NCI-H1417 (cell line): Measurements from ENCODE around the gene FEZF1.

Source experiments
- DNase-seq, 3 experiments: peaks; one replicate each; lab custom pipeline; 2025; lab: John Stamatoyannopoulos, UW

FEZF1 gene

DNA sequence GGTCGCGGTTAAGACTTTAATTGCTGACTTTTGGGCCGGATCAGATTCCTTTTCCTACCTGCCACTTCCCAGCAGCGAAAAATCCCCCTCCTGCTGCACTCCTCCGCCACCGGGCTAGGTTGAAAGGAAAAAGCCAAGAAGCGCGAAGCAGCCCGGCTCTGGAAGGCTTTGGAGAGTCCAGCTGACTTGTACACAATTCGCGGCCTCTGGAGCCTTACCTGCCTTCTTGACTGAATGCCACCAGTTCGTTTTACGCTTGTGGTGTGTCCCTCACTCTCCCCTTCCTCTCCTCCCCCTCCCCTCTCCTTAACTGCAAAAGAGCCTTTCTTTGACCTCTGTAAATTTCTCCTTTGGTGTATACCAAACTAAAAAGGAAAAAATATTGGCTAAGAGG lies 2.7 kb upstream of the FEZF1 start:
- DNase-seq, result no peak

DNA sequence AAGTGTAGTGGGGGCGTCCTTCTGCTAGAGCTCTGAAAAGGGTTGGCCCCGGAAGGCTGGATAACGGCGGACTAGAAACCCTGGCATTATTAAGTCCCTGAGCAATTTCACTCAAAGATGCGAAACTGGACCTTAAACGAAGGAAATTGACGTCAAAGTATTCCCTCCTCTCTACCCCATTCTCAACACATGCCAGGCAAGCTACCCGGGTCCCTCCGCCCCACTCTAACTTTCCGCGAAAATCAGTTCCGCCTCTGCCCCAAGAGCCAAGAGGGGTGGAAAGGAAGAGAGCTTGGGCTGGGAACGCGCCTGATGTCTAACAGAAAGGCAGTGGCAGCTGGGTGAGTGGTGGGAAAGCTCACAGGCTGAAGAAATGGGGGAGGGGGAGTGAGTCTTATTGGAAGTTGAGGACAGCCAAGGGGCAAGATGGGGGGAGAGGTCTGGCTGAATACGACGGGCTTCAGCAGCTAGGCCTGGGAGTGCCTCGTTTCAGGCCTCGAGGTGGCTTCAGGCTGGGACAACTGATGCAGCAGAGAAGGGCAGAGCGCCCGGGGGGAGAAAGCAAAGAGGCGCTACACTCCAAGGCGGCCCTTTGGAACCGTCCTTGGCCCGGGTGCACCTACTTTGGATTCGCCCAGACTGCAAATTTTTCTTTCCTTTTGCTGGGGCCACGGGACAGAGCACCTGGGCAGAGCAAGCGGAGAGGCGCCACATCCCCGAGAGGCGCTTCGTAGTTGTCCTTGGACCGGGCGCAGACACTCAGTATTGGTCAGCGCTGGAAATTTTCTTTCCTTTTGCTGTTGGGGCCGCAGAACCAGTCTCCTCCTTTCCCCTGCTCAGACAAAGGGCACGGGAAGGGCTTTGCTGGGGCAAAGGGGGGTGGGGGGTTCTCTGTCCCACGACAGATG lies 2.0 kb upstream of the FEZF1 start:
- DNase-seq, result peak in 1 of 3 experiments; percentile 43

DNA sequence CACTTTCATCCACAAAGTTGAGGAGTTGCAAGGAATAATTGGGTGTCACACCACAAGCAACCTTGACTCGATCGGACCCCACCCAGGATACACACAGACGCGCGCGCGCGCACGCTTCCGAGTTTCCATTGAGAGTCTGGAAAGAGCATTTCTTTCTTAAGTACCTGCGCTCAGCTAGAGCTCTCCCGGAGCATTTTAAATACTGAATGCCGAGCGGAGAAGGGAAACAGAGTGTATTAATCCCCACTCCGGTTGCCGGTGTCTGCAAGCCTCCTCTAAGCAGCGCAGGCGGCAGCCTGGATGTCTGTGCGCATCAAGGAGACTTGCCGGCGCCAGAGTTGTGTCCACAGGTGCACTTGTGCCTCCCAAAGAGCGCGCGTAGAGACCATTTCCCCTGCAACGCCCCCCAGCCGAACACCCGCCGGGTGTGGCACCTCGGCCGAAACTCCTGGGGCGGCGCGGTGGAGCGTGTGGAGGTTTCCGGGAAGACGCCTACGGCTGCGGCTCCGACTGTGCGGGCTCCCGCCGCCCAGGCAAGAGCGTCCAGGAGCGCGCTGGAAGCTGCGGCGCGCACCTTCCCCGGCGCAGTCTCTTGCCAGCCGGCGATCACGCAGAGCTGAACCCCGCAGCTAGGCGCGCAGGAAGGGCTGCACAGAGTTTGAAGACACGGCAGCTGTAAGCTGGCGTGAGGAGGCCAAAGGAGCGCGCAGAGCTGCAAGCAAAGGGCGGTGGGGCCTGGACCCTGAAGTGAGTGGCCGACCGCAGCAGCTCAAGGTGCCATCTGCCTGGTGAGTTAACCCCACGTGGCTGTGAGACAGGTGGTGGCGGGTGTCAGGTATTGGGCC lies 1.1 kb upstream of the FEZF1 start:
- DNase-seq, result peak; percentile 82 to 97 (median 94)

DNA sequence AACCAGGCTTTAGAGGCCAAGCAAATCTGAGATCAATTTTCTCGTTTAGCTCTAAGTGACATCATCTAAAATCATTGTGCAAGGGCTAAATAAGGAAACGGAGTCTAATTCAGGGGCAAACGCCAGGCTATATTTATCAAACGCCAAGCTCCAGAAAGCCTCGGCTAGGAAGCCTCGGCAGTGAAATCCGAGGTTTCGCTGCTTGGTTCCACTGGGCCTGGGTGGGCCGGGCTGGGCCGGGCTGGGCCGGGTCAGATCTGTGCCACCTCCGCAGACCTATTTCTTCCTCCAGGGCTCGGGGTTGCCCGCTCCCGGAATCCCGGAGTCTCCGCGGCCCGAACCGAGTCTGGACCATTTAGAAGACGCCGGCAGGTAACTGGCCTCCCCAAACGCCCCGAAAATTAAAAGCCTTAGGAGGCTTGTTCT lies 459 bp upstream of the FEZF1 start:
- DNase-seq, result peak in 2 of 3 experiments; percentile 82 to 84

DNA sequence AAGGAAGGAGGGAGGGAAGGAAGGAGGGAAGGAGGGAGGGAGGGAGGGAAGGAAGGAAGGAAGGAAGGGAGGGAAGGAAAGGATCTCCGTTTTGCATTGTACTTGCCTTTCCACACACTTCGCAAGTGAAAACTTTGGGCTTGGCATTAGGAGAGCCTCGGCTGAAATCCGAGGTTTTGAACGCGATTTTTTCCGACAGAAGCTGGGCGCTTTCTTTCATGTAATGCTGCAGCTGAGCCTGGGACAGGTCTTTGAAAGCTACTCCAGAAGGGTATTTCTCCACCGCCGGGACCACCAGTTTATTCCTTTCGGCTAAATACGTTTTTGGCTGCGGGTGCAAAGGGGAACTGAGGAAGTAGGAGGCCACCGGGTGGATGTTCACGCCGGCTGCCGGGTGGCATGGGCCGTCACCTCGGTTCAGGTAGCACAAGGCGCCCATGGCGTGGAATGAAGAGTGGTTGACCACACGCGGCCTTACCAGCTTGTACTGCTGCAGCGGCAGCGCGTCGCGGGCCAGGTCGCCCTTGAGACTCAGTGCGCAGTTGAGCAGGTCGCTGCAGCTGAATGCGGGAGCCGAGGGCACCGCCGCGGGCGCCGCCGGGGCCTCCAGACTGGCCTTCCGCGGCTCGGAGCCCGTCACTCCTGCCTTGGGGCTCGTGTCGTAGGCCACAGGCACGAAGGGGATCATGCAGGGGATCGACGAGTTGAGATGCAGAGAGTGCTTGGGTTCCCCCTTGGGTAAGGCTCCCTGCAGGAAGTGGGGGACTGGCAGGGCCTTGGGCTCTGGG lies 825 bp downstream of the FEZF1 start:
- no peak for DNase-seq

DNA sequence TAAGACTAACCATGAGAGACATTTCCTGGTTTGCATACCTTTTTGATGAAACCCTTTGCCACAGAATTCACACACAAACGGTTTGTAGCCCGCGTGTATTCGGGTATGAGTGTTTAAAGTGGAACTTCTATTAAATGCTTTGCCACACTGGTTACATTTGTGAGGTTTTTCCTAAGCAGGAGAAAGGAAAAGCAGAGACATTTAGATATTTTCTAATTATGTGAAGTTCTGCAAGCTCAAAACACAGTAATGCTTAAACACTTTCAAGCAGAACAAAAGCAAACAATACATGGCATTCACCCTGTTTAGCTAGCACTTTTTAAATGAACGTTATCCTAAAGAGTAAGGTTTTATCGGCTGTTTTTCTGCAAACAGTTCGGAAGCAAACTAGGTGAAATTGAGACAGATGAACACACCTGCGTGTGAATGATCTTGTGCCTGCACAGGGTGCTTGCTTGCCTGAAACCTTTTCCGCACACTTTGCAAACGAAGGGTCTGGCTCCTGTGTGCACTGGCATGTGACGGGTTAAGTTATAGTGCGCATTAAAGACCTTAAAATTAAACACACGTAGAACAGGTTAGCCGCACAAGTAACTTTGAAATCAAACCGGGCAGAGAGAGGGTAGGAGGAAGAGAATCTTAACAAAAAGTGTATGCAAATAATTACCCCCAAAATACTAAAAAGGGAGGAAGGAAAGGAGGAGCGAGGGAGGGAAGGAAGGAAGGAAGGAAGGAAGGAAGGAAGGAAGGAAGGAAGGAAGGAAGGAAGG lies 1.6 kb downstream of the FEZF1 start:
- DNase-seq, result no peak

DNA sequence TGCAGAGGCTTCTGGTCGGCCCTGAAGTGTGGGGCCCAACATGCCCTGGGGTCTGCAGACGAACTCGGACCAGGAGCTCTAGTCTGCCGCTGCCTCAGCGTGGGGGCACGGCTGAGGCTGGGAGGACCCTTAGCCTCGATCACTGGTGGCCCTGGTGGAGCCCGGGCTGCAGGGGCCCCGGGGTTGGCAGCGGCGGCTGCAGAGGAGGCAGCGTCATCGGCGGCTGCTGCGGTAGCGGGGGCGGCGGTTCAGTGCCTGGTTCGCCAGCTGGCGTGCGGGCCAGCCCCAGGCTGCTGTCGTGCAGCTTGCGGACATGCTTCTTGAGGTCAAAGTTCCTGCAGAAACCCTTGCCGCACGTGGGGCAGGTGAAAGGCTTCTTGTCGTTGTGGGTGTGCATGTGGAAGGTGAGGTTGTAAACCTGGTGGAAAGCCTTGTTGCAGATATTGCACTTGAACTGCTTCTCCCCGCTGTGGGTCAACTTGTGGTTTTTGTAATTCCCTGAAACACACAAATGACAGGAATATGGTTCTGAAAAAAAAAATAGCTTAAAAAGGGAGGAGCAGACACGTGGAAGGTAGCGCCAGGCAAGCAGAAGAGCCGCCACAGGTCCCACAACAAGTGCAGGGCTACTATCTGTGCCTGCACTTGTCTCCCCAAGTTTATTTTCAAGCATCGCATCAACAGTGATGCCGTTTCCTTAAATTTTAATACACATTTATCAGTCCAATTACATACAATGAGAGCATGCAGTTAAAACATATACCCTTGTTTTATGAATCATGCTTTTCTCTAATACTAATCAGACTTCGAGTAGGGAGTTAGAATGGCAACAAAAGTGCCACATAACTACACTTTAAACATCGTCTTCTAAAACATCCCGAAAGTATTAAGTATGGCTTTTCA lies 2.4 kb downstream of the FEZF1 start:
- DNase-seq, result no peak

DNA sequence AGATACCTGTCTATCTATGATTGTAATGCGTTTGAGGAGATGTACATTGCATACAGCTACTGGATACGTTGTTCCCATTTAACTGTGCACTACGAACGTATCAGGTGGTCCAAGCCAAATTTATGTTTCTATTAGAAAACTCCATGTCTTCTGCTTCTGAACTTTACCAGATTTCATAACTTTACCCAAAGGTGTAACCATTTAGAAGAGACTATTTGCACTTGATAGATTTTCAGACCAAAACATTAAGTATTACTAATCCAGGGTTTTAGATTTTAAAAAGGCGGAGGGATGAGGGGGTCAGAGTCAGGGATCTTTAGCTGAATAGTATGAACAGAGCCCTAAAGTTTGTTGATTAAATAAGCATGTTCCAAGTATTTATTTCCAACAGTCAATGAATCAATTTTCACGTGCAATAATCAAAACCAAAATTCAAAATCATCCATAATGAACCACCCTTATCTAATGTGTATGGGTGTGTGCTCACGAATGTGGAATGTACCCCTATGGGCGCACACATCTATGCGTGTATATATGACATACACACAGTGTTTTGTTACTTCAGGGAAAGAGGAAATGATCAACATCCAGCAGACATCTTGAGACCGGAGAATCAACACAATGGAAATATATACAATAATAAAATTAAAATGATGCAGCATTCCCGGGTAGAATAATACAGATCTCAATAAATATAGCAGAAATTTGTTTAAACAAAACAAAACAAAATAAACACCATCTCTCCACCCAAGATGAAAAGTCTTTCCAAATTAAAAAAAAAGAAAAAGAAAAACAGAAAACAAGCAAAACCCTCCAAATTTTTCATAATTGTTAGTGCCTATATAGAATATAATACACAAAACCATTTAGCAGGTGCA lies 3.4 kb downstream of the FEZF1 start:
- no peak for DNase-seq

DNA sequence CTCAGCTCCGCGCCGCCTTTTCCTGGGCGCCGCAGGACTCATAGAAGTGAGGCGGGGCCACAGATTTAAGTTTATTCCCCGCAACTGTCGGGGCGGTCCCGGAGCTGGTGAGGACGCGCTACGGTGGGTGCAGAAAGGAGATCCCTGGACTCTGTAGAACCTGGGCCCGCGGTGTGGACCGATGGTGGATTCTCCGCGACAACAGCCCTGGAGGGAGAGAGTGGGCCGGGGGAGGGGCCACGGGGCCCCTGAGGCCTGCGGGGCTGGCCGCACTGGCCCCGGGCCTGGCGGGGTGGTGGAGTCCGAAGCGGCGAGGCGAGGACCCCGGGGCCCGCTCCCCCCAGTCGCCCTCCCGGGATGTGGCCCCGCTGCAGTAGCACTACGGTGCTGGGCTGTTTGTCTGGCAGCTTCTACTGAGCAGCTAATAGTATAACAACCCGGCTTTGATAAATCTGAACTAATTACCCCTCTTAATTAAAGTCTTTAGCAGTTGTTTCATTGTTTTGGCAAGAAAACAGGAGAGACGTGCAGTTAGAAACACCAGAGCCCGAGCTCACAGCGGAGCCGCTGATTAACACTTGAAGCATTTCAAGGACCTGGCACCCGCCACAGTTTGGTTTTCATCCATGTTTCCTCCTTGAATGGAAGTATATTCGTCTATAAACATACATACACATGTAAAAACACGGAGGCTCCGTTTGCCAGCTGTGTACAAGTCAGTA lies 4.2 kb downstream of the FEZF1 start:
- no peak for DNase-seq

DNA sequence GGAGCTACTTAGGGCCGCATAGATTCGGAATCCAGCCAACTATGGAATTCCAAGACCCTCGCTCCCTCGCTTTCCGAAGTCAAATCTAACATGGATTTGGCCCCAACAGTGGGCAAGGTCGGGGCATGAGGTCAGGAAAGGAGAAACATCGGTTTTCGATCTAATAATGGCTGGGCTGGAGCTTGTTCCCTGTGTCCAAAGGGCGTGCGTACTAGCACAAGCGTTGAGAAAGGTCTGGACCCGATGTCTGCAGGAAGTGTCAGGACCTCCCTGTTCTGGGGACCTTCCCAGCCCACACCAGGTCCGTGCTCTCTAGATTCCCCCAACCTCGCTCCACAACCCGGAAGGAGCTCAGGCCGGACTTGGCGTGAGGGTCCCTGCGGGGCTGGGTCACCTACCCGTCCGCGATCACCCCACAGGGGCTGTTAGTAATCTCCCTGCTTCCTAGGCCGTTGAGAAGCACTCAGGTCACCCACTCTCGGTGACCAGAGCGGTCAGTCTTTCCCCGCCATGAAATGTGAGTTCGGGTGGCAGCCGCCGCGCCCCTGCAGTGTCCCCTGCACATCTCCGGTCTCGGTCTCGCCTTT lies 4.8 kb downstream of the FEZF1 start:
- no peak for DNase-seq

DNA sequence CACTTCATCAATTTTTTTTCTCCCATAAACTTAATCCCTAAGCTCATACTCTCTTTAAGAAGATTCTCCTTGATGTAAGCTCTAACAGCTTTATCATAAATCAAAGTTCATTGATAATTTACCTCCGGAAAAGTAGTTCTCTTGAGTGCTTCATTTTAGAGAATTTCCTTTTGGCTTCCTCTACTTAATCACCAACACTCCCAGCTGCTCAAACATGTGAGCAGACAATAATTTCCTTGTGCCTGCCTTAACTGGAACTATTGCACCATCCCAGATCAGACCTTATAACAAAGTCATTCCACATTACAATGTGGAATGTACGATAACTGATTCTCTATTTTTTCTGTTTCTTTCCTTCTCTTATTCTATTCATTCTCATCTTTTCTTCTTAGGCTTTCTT lies 5.9 kb downstream of the FEZF1 start:
- DNase-seq, result peak in 1 of 3 experiments; percentile 27

DNA sequence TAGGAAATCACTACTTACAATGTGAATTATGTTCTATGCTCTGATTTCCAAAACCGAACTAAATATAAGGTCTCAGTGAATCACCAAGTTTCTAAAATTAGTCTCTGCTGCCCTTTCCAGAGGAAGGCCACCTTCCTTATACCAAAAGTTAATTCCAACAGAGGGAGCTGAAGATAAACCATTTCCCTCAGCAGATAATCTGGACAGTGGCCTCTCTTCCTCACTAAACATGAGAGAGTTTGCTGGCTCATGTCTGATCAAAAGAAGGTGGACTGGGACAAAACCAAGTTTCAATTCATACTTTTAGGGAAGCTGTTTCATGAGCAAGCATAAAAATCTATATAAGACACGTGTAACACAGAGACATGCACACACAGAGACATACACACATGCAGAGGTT lies 6.4 kb downstream of the FEZF1 start:
- DNase-seq, result no peak

DNA sequence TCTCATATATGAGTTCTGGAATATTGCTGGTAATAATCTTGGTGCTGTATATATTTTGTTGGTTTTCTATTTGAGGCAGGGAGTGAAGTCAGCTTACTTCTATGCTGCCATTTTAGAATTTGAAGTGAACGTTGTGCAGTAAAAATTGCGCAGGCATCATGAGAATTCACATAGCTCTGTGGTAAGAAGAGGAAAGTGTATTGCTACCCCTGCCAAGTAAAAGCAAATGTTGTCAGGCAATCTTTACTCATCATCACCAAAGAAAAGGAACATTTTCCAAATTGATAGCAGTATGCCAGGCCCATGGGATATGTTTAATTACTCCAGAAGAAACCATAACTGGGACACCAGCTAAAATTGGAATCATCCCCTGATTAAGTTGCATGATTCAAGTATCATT lies 13.4 kb downstream of the FEZF1 start:
- DNase-seq, result peak in 2 of 3 experiments; percentile 8 to 37

DNA sequence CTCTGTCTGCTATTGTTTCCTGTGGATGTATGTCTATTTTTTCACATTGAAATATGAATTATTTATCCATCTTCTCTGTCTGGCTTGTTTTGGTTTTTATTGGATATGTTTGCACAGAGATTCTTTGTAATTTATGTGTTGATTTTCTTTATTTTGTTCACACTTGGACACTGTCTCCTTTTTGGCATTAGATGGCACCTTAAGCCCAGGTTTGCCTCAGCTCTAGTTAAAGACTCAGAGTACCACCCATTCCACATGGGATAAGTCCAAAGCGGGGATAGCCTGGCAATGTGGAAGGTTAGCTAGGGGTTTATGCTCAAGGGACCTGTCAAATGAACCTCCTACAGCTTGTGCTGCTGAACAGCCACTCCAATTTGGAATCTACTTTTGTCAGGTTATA lies 14.1 kb downstream of the FEZF1 start:
- no peak for DNase-seq

DNA sequence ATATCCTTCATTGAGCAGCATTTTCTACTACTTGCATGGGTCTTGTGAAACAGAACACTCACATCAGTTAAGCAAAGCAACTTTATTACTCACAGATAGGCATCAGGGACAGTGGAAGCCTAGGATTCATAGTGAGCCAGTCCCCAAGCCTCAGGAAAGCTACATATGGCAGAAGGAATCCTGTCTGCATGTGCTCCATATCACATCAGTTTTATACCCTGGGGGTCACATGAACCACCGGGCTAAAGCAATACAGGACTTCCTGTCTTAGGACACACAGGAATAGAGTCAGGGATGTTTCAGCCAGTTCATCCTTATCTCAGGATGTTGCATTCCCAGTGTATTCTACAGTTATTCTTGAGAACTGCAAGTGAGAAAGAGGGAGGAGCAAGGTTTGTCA lies 15.1 kb downstream of the FEZF1 start:
- no peak for DNase-seq

DNA sequence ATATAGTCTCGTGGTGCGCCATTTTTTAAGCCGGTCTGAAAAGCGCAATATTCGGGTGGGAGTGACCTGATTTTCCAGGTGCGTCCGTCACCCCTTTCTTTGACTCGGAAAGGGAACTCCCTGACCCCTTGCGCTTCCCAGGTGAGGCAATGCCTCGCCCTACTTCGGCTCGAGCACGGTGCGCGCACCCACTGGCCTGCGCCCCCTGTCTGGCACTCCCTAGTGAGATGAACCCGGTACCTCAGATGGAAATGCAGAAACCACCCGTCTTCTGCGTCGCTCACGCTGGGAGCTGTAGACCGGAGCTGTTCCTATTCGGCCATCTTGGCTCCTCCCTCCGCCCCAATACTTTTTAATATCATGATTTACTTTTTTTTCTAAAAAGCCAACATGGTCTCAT lies 19.9 kb downstream of the FEZF1 start:
- DNase-seq, result peak in 2 of 3 experiments; percentile 40 to 65

DNA sequence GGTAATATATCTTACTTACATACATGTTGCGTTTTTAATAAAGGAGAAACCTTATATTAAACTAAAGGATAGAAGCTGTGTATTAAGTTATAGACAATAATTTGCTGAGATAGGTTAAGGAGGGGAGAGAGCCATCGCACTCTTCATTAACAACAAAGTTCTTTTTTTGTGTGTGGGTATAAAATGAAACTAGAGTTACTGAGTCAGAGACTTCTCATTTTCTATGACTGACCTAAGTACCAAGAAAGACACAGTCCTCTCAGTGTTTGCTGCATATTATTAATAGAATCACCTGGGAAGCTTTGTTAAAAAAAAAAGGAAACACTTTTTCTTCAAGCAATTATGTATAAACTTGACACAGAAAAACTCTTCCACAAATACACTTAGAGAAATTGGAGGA lies 31.4 kb downstream of the FEZF1 start:
- DNase-seq, result no peak

DNA sequence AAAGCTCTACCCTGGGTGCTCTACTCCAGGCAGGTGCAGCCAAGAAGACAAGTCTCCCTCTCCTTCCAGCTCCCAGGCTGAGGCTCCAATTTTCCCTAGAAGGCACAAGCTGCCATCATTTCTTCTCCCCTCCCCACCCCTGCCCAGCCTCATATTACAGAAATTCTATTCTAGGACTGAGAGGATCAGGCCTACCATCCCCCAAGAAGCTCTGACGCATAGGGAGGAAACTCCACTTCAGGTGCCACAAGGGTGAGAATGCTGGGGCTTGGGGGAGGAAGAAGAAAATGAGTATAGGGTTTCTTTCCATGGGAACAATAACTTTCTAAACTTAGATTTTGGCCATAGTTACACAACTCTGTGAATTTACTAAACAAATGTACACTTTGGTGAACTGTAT lies 35.3 kb downstream of the FEZF1 start:
- DNase-seq, result no peak
